NCI-H446 (cell line): ENCODE measurements around the gene CARNS1.
A peak's percentile ranks its signal among the peaks of the same experiment; 100 is the strongest.
"Not testable (repeated sequence)": the region's sequence is repeated elsewhere in the genome, so short reads cannot be mapped to it uniquely, and the experiment has no call there.

ENCODE experiments used
- DNase-seq, 2 experiments: peaks; one replicate each; lab custom pipeline; 2025; lab: John Stamatoyannopoulos, UW

Gene CARNS1

DNA sequence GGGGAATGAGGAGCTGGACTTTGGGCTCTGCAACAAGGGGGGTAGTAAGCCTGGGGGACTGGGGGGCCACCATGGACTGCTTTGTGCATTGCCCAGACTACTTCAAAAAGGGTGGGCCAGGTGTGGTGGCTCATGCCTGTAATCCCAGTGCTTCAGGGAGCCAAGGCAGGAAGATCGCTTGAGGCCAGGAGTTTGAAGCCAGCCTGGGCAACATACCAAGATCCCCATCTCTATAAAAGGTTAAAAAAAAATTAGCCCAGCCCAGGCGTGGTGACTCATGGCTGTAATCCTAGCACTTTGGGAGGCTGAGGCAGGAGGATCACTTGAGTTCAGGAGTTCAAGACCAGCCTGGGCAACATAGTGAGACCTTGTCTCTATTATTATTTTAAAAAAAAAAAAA, 50.1 kb downstream of the CARNS1 start:
- not testable (repeated sequence) for DNase-seq

DNA sequence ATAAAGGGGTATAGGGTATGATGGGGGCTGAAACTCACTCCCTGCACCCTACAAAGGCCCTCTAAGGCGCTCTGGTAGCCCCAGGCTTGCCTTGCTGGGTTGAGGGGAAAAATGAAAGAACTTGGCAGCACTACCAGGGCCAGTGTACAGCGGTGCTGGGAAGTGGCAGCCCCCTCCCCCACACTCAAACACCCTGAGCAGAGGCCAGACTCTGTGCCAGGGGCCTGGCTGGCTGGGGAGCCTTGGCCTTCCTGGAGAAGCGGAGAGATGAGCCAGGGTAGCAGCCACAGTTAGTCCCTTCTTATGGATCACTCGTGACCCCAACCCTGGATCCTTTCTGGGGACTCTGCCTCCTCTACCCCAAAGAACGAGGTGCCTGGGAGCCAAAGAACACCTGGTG, 50.9 kb downstream of the CARNS1 start:
- DNase-seq: no peak

GRCh38 chr11:67466962-67467771, 51.7 kb downstream of the CARNS1 start:
- no peak for DNase-seq

- DNase-seq: no peak
These were observed 52.6 kb downstream of the CARNS1 start for GRCh38 chr11:67468056-67468455.

- DNase-seq: no peak
These were observed 52.9 kb downstream of the CARNS1 start for GRCh38 chr11:67468456-67468758.

GRCh38 chr11:67468759-67469507, 53.5 kb downstream of the CARNS1 start, which contains the start of gene TMEM134:
Gene TMEM134, minus strand, starts transcription at chr11:67469251. Its CDS starts 59 bp downstream, at chr11:67469192.
- peak; percentile 80 to 94 for DNase-seq

- no peak for DNase-seq
These were observed 54.0 kb downstream of the CARNS1 start for GRCh38 chr11:67469508-67469811.

DNA sequence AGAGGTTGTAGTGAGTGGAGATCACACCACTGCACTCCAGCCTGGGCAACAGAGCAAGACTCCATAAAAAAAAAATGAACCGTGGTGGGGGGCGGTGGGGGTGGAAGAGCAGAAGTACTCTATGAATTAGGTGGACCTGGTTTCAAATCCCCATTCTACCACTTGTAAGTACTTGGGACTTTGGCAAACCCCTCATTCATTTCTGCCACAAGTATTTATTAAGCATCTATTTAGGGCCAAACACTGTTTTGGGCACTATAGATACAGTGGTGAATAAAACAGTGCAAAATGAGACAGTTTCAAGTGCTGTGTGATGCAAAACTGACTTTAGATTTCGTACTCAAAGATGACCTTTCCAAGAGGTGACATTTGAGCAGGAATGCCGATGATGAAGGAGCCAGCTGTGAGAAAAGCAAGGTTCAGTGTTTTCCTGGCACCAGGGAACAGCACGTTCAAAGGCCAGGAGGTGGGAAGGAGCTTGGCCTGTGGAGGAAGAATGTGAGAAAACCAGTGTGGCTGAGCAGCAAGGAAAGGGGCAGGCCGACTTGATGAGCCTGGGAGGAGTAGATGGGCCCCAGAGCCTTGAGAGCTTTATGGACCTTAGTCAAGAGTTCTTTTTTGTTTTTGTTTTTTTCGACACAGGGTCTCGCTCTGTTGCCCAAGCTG, 55.0 kb downstream of the CARNS1 start:
- no peak for DNase-seq

- no peak for DNase-seq
These were observed 57.4 kb downstream of the CARNS1 start for GRCh38 chr11:67472882-67473281.
